Measurements from ENCODE around the gene PCMT1. TPM values are rescaled to one million over a fixed set of nuclear protein-coding genes. Genes with fewer than 3 reads are reported as not detected.

Gene PCMT1
- total and polyA plus RNA-seq, 9 of the 15 experiments (the other 6 are each of a cell fraction or from before 2014, with no cell fraction given), result 217 to 541 (median 327) TPM

- TF ChIP-seq PML (IDR thresholded peaks at IDR 0.05; ENCODE audit: low read length), result peak; percentile 75; the same call in 1 of the 2 replicates
- peak; percentile 45 for TF ChIP-seq SRSF7 (optimal IDR thresholded peaks at IDR 0.05; ENCODE audit: low read depth, low read length)
- no peak for TF ChIP-seq CUX1 (CRISPR knock-in tag; IDR thresholded peaks at IDR 0.05)
- no peak; the same call in 1 of the 2 replicates for TF ChIP-seq CBFA2T2 (conservative IDR thresholded peaks at IDR 0.05)
- no peak; the same call in 1 of the 2 replicates for TF ChIP-seq BACH1 (tag; IDR thresholded peaks at IDR 0.05)
- TF ChIP-seq, protein P1, sequence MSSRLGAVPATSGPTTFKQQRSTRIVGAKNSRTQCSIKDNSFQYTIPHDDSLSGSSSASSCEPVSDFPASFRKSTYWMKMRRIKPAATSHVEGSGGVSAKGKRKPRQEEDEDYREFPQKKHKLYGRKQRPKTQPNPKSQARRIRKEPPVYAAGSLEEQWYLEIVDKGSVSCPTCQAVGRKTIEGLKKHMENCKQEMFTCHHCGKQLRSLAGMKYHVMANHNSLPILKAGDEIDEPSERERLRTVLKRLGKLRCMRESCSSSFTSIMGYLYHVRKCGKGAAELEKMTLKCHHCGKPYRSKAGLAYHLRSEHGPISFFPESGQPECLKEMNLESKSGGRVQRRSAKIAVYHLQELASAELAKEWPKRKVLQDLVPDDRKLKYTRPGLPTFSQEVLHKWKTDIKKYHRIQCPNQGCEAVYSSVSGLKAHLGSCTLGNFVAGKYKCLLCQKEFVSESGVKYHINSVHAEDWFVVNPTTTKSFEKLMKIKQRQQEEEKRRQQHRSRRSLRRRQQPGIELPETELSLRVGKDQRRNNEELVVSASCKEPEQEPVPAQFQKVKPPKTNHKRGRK (tag; IDR thresholded peaks at IDR 0.05), result no peak
- TF ChIP-seq ZBTB8A (IDR thresholded peaks at IDR 0.05; ENCODE audit: partially characterized antibody), result no peak
- peak; percentile 89 for TF ChIP-seq ZNF76 (CRISPR knock-in tag; IDR thresholded peaks at IDR 0.05; ENCODE audit: borderline replicate concordance)
- no peak for TF ChIP-seq ZNF217 (CRISPR knock-in tag; IDR thresholded peaks at IDR 0.05)
- peak; percentile 83 for TF ChIP-seq ZNF592 (IDR thresholded peaks at IDR 0.05)
- TF ChIP-seq TSHZ1 (CRISPR knock-in tag; IDR thresholded peaks at IDR 0.05), result no peak
Observed at GRCh38 chr6:149717588-149718458, 31.7 kb upstream of the PCMT1 start, which contains the start of gene LATS1 (continued).
